ENCODE measurements around the gene SRM. TPM values are rescaled to one million over a fixed set of nuclear protein-coding genes. Genes with fewer than 3 reads are reported as not detected.

The SRM gene
- total and polyA plus RNA-seq, 2 of the 13 experiments (the other 11 are each of a cell fraction or from before 2014, with no cell fraction given): 27.9 to 31.8 TPM

GRCh38 chr1:11046625-11047365 is 13.0 kb downstream of the SRM start, which contains the start of gene MASP2 (continued):
- TF ChIP-seq PTBP1 (IDR thresholded peaks at IDR 0.05; ENCODE audit: low read depth, low read length, poor library complexity, severe bottlenecking) (no peak), MATR3 (CRISPR knock-in tag; IDR thresholded peaks at IDR 0.05) (no peak), U2AF1 (optimal IDR thresholded peaks at IDR 0.05; ENCODE audit: low read depth, low read length) (no peak), ZBTB39 (CRISPR knock-in tag; IDR thresholded peaks at IDR 0.05) (no peak; the same call in 1 of the 2 replicates), HNF1A (IDR thresholded peaks at IDR 0.05; ENCODE audit: low read depth) (no peak), HNF1A (CRISPR knock-in tag; IDR thresholded peaks at IDR 0.05; ENCODE audit: borderline replicate concordance) (no peak), EZH2 (conservative IDR thresholded peaks at IDR 0.05; ENCODE audit: low read depth, low read length) (no peak), KDM1A (CRISPR knock-in tag; IDR thresholded peaks at IDR 0.05) (no peak), ATF3 (CRISPR knock-in tag; IDR thresholded peaks at IDR 0.05) (no peak), AHR (CRISPR knock-in tag; IDR thresholded peaks at IDR 0.05) (peak; percentile 58; the same call in 1 of the 2 replicates), ZBTB20 (CRISPR knock-in tag; IDR thresholded peaks at IDR 0.05; ENCODE audit: borderline replicate concordance, low read depth) (peak; percentile 35; the same call in 1 of the 2 replicates), MTERF4 (CRISPR knock-in tag; IDR thresholded peaks at IDR 0.05) (peak; percentile 78; the same call in 1 of the 2 replicates), SMAD3 (CRISPR knock-in tag; IDR thresholded peaks at IDR 0.05) (no peak), ZNF770 (CRISPR knock-in tag; IDR thresholded peaks at IDR 0.05) (no peak), ZNF879 (CRISPR knock-in tag; IDR thresholded peaks at IDR 0.05) (no peak), PAF1 (CRISPR knock-in tag; IDR thresholded peaks at IDR 0.05) (no peak), ZNF800 (CRISPR knock-in tag; IDR thresholded peaks at IDR 0.05) (no peak), BCL6 (CRISPR knock-in tag; IDR thresholded peaks at IDR 0.05) (no peak; the same call in 1 of the 2 replicates)
